Large intestine (tissue), 3 donors: Measurements from ENCODE around the gene SRGAP3. TPM values are rescaled to one million over a fixed set of nuclear protein-coding genes. Genes with fewer than 3 reads are reported as not detected.

Experiments used
- DNase-seq, 2 donors: peaks; one replicate each; pipeline versions ENCODE4 v3.0.0 to v3.0.0-alpha.2; 2013
- H3K27ac ChIP-seq: one replicate; pipeline ENCODE4 v1.5.1; 2013; ENCODE audit warnings: low read length
- H3K27me3 ChIP-seq: 2 replicates; pipeline ENCODE4 v1.6.1; 2013; ENCODE audit warnings: low read length; ENCODE audit not compliant: control insufficient read depth, insufficient read depth
- H3K36me3 ChIP-seq: 2 replicates; pipeline ENCODE4 v1.6.1; 2013; ENCODE audit warnings: low read length; ENCODE audit not compliant: control insufficient read depth, insufficient read depth
- H3K4me1 ChIP-seq: one replicate; pipeline ENCODE4 v1.6.1; 2013; ENCODE audit warnings: low read length; ENCODE audit not compliant: control insufficient read depth, insufficient read depth
- H3K4me3 ChIP-seq: one replicate; pipeline ENCODE4 v1.5.1; 2013; ENCODE audit warnings: low read length
- H3K9me3 ChIP-seq: one replicate; pipeline ENCODE4 v1.6.1; 2013; ENCODE audit warnings: mild to moderate bottlenecking, low read depth, low read length, moderate library complexity; ENCODE audit not compliant: control insufficient read depth
- WGBS: methylation state at CpG from one replicate; pipeline ENCODE4 v1.1.5; 2013; ENCODE audit warnings: low lambda C conversion rate; ENCODE audit not compliant: insufficient coverage; 5-methylcytosine and 5-hydroxymethylcytosine counted together
- polyA plus RNA-seq: library from polyadenylated mRNA; unstranded; fragments of 120-200 nt; gene quantifications from one replicate; pipeline ENCODE4 v1.2.1, GENCODE V29; 2013

SRGAP3 gene
- polyA plus RNA-seq, 1 donor = 6.5 TPM

DNA sequence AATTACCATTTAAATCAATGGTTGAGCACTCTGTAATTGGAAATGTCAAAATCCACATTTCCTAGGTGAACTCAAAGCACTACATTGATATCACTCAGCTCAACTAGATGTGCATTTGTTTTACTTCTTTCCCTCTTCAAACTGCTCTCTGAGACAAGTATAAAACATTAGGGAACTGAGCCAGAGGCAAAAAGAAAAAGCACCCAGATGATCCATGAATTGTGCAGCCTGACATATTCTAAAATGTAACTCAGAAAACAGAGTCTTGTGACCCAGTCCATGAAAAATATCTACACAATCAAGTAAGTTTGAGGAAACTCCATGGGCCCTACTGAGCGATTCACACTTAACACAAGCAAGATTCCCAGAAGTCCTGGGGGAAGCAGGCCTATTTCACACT lies 9.8 kb downstream of the SRGAP3 start:
- Histone ChIP-seq H3K4me1 (no peaks in the 10 kb centered on the region), H3K4me3 (no peak overlapping the region), H3K27me3 (no peaks in the 10 kb centered on the region), H3K36me3 (no peaks in the 10 kb centered on the region), H3K9me3 (no peaks in the 10 kb centered on the region), H3K27ac (no peak overlapping the region)
- DNase-seq = no peak
- WGBS = no CpG with 5 or more reads among the region's 1 CpG

DNA sequence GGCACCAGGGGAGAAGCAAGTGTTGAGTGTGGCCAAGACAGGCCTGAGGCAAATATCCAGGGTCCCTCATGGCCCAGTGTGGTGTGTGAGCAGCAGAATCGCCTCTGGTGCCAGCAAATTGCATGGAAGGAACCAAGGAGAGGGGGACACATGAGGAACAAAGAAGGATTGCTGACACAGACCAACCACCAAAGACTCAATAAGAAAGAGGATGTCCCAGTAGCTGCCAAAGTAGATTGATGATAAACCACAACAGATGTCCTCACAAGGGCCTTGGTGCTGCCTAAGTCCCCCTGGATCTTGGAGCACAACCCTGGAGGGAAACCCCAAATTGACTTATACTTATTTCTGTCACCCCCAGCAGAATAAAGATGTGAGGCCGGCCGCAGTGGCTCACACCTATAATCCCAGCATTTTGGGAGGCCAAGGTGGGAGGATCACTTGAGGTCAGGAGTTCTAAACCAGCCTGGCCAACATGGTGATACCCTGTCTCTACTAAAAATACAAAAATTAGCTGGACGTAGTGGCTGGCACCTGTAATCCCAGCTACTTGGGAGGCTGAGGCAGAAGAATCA lies 10.6 kb downstream of the SRGAP3 start:
- WGBS = no CpG with 5 or more reads among the region's 4 CpGs
- no peaks in the 10 kb centered on the region for H3K36me3 ChIP-seq
- DNase-seq = no peak

DNA sequence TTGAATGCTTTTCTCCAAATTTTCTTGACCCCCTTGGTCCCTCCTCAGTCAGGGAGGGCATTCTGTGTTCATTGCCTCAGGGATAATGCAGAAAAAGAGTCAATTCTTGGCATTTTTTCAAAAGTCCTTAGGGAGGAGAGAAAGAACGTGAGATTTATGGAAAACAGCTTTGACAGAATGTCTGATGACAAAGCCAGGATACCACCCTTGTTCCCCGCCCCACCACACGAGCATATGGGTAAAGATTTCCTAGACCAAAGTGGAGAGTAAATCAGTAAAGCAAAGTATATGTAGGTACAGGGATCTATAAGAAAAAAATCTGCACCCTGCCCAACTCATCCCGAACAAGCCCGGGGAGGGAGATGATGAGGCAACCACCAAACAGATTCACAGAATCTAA lies 11.2 kb downstream of the SRGAP3 start:
- DNase-seq = no peak
- no CpG with 5 or more reads among the region's 5 CpGs for WGBS
- Histone ChIP-seq H3K9me3 (no peaks in the 10 kb centered on the region), H3K4me3 (no peak overlapping the region), H3K27ac (no peak overlapping the region), H3K36me3 (no peaks in the 10 kb centered on the region), H3K27me3 (no peaks in the 10 kb centered on the region), H3K4me1 (no peaks in the 10 kb centered on the region)

More for the DNA sequence above, 10.6 kb downstream of the SRGAP3 start:
- Histone ChIP-seq H3K27ac (no peak overlapping the region), H3K27me3 (no peaks in the 10 kb centered on the region), H3K9me3 (no peaks in the 10 kb centered on the region), H3K4me1 (no peaks in the 10 kb centered on the region), H3K4me3 (no peak overlapping the region)

DNA sequence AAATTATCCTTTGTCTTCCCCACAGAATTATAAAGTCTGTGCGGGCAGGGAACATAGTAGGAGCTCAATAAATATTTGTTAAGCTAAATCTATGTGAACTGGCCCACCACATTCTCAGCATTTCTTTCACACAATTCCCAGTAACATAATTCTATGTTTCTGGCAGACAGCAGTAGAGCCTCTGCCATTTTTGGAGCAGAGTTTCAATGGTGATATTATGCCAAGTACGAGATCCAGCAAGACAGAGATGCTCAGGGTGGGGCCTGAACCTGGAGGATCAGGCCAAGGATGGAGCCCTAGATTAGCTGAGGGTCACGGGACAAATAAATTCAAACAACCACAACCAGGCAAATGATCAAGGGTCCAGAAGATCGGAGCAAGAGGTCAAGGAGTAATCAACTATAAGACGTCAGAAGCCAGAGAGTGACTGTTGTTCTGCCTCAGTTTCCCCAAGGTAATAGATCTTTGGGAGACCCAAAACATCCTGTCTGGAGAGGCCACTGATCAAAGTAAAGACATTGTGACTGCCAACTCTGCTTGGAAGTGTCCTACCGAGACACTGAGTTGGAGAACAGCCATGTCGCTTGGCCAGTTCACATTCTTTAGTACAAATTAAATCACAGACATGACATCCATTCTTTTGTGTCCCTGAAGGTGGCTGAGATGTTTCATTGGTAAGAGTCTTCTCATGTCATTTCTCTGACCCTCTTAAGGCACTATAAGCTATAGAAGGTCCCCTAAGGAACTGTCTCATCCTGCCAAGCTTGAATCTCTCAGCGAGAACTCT lies 15.4 kb downstream of the SRGAP3 start:
- Histone ChIP-seq H3K27ac (no peak overlapping the region), H3K9me3 (no peaks in the 10 kb centered on the region), H3K4me1 (no peaks in the 10 kb centered on the region), H3K27me3 (no peaks in the 10 kb centered on the region), H3K36me3 (no peaks in the 10 kb centered on the region), H3K4me3 (no peak overlapping the region)
- WGBS = 100% methylated on average over 4 of the region's 8 CpGs
- no peak for DNase-seq

DNA sequence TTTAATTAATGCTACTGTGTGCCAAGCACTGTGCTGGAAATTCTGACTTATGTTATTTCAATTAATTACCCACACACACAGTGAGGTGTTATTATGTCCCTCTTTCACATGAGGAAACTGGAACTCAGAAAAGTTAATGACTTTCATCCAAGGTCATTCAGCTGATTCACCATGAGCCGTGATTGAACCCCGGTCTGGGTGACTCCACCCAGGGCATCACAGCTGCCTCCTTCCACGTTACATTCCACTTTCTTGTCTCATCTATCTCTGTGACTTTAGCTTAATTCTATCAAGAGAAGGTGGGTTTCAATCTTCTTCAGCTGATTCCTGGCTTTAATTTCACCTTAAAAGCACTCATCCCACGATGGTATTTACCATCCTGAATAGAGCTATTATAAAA lies 16.3 kb downstream of the SRGAP3 start:
- no peak for DNase-seq
- H3K9me3 ChIP-seq = no peaks in the 10 kb centered on the region
- H3K4me3 ChIP-seq = no peak overlapping the region
- H3K4me1 ChIP-seq = no peaks in the 10 kb centered on the region
- H3K27ac ChIP-seq = no peak overlapping the region
- WGBS = no CpG with 5 or more reads among the region's 4 CpGs
- no peaks in the 10 kb centered on the region for H3K36me3 ChIP-seq
- no peaks in the 10 kb centered on the region for H3K27me3 ChIP-seq

DNA sequence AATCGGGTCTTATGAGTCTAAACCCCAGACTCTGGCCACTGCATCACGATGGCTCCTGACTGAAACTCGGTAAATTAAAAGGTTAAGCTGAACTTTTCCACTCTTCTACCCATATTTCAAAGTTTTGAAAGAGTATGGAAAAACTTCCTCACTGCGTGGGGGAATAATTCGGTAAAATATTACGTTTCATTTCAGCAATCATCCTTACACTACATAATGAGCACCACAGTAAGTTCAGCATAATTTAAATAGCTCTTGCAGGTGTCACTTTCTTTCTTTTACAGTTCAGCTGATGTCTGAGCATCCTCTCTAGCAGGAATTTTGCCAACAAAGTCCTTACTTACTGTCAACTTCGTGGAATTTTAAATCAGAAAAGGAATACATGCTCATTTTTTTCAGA lies 17.5 kb downstream of the SRGAP3 start:
- Histone ChIP-seq H3K4me1 (no peaks in the 10 kb centered on the region), H3K27me3 (no peaks in the 10 kb centered on the region), H3K36me3 (no peaks in the 10 kb centered on the region), H3K27ac (no peak overlapping the region), H3K9me3 (no peaks in the 10 kb centered on the region), H3K4me3 (no peak overlapping the region)
- no peak for DNase-seq
- WGBS = 80% methylated on average over 2 of the region's 7 CpGs

DNA sequence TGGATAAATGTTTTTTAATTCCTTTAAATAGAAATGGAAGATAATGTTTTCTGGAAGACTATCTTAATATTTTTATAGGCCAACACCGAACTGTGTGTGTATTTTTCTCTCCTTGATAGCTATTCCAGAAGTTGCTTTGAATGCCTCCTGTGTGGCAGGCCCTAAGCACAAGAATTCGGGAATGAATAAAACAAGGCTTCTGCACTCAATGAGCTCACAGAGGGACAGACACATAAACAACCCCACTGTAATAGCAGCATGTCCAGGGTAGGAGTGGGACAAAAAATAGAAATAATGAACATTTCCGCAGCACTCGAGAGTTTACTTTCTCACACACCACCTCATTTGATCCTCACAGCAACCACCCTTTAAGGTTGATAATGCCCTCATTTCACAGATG lies 18.0 kb downstream of the SRGAP3 start:
- Histone ChIP-seq H3K36me3 (no peaks in the 10 kb centered on the region), H3K27me3 (no peaks in the 10 kb centered on the region), H3K4me3 (no peak overlapping the region), H3K9me3 (no peaks in the 10 kb centered on the region), H3K27ac (no peak overlapping the region), H3K4me1 (no peaks in the 10 kb centered on the region)
- no CpG with 5 or more reads among the region's 4 CpGs for WGBS
- DNase-seq = no peak

DNA sequence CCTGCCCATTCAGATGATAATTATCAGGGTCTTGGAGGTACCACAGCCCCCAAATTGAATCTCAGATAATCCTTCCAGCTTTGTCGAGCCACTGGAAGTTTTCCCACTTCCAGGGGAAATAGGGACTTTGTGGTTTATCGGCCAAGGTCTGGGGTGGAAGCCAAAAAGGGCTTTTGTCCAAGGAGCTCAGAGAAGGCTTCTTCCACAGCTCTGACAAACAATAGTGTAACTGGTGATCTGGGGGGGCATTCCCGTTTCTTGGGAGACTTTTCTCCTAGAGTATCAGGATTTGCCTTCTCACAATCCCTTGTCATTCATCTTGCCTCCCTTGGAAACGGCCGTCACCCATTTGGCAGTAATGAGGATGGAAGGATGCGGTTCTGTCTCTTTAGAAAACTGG lies 18.4 kb downstream of the SRGAP3 start:
- Histone ChIP-seq H3K36me3 (no peaks in the 10 kb centered on the region), H3K27me3 (no peaks in the 10 kb centered on the region), H3K9me3 (no peaks in the 10 kb centered on the region), H3K4me3 (no peak overlapping the region), H3K4me1 (no peaks in the 10 kb centered on the region), H3K27ac (no peak overlapping the region)
- no peak for DNase-seq
- WGBS = 100% methylated on average over 1 of the region's 6 CpGs

DNA sequence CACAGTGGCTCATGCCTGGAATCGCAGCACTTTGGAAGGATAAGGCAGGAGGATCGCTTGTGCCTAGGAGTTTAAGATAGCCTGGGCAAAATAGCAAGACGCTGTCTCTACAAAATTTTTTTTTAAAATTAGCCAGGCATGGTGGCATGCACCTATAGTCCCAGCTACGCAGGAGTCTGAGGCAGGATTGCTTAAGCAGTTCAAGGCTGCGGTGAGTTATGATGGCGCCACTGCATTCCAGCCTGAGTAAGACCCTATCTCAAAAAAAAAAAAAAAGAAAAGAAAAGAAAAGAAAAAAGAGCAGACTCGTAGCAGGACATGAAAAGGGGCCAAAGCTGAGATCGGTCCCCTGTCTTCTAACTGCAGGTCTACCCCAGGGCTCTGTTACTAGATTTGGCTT lies 18.9 kb downstream of the SRGAP3 start:
- Histone ChIP-seq H3K4me3 (no peak overlapping the region), H3K27ac (no peak overlapping the region), H3K4me1 (no peaks in the 10 kb centered on the region), H3K27me3 (no peaks in the 10 kb centered on the region), H3K36me3 (no peaks in the 10 kb centered on the region), H3K9me3 (no peaks in the 10 kb centered on the region)
- DNase-seq = no peak
- WGBS = no CpG with 5 or more reads among the region's 8 CpGs

DNA sequence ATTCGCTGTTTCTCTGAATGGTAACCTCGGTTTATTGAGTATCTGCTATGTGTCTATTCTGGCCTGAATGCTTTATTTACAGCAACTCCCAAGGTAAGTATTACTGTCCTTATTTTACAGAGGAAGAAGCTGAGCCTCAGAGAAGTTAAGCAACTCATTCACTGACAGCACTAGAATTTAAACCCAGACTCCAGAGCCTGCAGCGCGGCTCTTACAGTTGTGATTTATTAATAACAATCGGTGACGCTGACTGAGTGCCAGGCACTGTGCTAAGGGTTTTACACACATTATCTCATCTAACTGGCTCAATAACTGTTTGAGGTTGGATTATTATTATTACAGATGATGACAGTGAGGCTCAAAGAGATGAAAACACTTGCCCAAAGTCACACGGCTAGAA lies 19.6 kb downstream of the SRGAP3 start:
- no CpG with 5 or more reads among the region's 7 CpGs for WGBS
- H3K9me3 ChIP-seq = no peaks in the 10 kb centered on the region
- no peak overlapping the region for H3K4me3 ChIP-seq
- no peak overlapping the region for H3K27ac ChIP-seq
- H3K27me3 ChIP-seq = no peaks in the 10 kb centered on the region
- H3K36me3 ChIP-seq = no peaks in the 10 kb centered on the region
- no peak for DNase-seq
- no peaks in the 10 kb centered on the region for H3K4me1 ChIP-seq

DNA sequence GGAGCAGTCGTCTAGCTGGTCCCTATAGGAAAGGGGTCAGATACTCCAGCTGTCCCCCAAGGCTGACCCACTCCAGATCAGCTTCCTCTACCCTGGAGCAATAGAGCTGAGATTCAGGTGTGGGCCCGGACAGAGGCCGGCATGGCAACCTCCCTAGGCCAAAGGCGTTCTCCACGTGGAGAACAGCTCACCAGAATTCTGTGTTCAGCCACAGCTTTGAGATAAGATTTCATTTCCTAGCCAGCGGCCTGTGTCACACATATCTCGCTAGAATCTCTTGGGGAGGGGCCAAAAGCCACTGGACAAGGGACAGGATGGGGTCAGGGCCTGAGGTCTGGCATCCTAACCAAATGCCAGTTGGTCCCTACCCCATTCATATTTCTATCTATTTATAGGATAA lies 20.1 kb downstream of the SRGAP3 start:
- H3K36me3 ChIP-seq = no peaks in the 10 kb centered on the region
- no peak overlapping the region for H3K4me3 ChIP-seq
- DNase-seq = no peak
- no peaks in the 10 kb centered on the region for H3K4me1 ChIP-seq
- H3K27me3 ChIP-seq = no peaks in the 10 kb centered on the region
- no peaks in the 10 kb centered on the region for H3K9me3 ChIP-seq
- H3K27ac ChIP-seq = no peak overlapping the region
- WGBS = no CpG with 5 or more reads among the region's 7 CpGs
